ENCODE measurements around the gene PGAP2. TPM values are rescaled to one million over a fixed set of nuclear protein-coding genes. Genes with fewer than 3 reads are reported as not detected.

PGAP2 gene
- total RNA-seq, 2 donors from 2014 or later = 38.5 to 52.2 TPM

DNA sequence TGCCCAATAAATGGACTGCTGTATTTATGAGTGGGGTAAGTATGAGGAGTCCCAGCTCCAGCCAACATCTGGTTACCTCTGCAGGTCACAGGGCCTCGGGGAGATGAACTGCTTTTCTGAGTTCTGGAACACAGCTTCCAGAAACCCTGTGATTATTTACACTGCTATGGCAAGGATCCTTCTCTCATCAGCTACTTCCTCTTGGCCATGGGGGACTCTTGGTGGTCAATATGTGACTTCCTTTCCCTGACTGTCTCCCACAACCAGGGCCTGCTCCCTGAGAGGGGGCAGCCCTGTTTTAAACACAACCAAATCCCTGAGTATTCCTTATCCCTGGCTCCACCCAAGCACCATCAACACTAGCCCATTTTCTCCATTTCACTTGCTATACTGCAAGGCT lies 22.4 kb downstream of the PGAP2 start:
- Mint-ChIP-seq H3K4me1 (peaks cover 20% of the 10 kb centered on the region), H3K27me3 (ENCODE audit: insufficient read depth) (no peaks in the 10 kb centered on the region), H3K27ac (no peak overlapping the region), H3K9me3 (no peaks in the 10 kb centered on the region), H3K36me3 (ENCODE audit: low read depth) (peaks cover 50% of the 10 kb centered on the region), H3K4me3 (no peak overlapping the region)
- H3K9ac ChIP-seq (ENCODE audit: extremely low read depth, low read length, poor library complexity, severe bottlenecking) = no peak overlapping the region
- H3K27me3 ChIP-seq (ENCODE audit: control insufficient read depth, insufficient read depth, low read length, poor library complexity, severe bottlenecking) = no peaks in the 10 kb centered on the region
- TF ChIP-seq, protein P1, sequence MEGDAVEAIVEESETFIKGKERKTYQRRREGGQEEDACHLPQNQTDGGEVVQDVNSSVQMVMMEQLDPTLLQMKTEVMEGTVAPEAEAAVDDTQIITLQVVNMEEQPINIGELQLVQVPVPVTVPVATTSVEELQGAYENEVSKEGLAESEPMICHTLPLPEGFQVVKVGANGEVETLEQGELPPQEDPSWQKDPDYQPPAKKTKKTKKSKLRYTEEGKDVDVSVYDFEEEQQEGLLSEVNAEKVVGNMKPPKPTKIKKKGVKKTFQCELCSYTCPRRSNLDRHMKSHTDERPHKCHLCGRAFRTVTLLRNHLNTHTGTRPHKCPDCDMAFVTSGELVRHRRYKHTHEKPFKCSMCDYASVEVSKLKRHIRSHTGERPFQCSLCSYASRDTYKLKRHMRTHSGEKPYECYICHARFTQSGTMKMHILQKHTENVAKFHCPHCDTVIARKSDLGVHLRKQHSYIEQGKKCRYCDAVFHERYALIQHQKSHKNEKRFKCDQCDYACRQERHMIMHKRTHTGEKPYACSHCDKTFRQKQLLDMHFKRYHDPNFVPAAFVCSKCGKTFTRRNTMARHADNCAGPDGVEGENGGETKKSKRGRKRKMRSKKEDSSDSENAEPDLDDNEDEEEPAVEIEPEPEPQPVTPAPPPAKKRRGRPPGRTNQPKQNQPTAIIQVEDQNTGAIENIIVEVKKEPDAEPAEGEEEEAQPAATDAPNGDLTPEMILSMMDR (conservative IDR thresholded peaks at IDR 0.05) = no peak
- H3K36me3 ChIP-seq (ENCODE audit: control insufficient read depth, insufficient read depth, low read length) = peaks cover 62% of the 10 kb centered on the region
- no peaks in the 10 kb centered on the region for H3K9me3 ChIP-seq (ENCODE audit: control insufficient read depth, low read length)
- no peak overlapping the region for H3K4me3 ChIP-seq (ENCODE audit: low read length)
- no peak for DNase-seq
- H3K4me1 ChIP-seq (ENCODE audit: control insufficient read depth, insufficient read depth, low read length) = peaks cover 6% of the 10 kb centered on the region
- no peak overlapping the region for H3K27ac ChIP-seq (ENCODE audit: low read depth, low read length)
- WGBS, 2 experiments (ENCODE audit: insufficient coverage in 1 of 2, insufficient read length in 1 of 2) = 88 to 96% methylated on average over 1 of the region's 1 CpG

DNA sequence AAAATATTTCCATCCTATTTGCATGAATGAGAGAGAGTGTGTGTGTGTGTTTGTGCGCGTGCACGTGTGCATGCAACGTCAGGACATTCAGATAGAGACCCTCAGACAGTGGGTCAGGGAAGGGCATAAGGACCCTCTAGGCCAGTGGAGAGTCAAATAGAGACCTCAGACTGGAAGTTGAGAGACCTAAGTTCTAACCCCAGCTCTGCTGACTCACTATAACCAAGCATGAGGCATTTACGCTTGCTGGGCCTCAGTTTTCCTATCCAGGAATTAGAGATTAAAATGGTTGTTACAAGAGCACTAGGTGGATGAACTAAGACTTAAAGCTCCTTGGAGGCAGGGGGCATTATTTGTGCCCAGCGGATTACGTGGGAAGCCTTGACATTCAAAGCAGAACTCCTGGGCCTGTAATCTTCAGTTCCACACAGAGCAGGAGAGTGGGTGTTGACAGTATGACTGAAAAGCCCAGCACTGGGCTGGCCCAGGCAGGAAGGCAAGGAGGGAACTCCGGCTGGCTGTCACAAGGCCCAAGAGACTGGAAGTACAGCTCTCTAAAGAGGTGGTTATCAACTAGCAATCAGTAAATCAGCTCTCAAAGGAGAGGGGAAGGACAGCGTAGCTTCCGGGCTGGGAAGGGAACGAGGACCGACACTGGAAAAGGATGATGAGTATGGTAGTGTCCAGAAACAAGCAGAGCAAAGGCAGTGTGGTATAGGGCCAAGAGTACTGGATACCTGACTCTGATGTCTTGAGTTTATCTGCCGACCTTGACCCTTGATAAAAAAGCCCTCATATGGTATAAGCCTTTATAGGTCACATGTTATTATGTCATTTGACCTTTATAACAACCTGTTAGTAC lies 23.2 kb downstream of the PGAP2 start:
- no peak overlapping the region for H3K4me3 Mint-ChIP-seq
- 88 to 98% methylated on average over 6 to 12 of the region's 13 CpGs for WGBS, 2 experiments (ENCODE audit: insufficient coverage in 1 of 2, insufficient read length in 1 of 2)
- DNase-seq = no peak

DNA sequence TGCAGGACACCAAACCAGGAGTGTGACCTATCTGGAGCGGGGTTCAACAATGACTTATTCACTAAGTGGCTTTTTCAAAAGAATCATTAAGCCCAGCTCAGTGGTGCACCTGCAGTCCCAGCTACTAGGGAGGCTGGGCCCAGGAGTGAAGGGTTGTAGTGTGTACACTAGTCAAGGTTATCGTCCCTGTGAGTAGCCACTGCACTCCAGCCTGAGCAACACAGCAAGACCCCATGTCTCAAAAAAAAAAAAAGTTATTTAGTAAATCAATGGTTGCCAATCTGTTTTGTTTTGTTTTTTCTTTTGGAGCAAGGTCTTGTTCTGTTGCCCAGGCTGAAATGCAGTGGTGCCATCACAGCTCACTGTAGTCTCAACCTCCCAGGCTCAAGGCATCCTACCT lies 24.5 kb downstream of the PGAP2 start:
- Histone ChIP-seq H3K4me3 (ENCODE audit: low read length) (no peak overlapping the region), H3K4me1 (ENCODE audit: control insufficient read depth, insufficient read depth, low read length) (peaks cover 15% of the 10 kb centered on the region), H3K9ac (ENCODE audit: extremely low read depth, low read length, poor library complexity, severe bottlenecking) (no peak overlapping the region), H3K36me3 (ENCODE audit: control insufficient read depth, insufficient read depth, low read length) (peaks cover 51% of the 10 kb centered on the region), H3K27me3 (ENCODE audit: control insufficient read depth, insufficient read depth, low read length, poor library complexity, severe bottlenecking) (no peaks in the 10 kb centered on the region), H3K9me3 (ENCODE audit: control insufficient read depth, low read length) (no peaks in the 10 kb centered on the region), H3K27ac (ENCODE audit: low read depth, low read length) (no peak overlapping the region)
- no peak for DNase-seq
- no peaks in the 10 kb centered on the region for H3K27me3 Mint-ChIP-seq (ENCODE audit: insufficient read depth)
- peaks cover 40% of the 10 kb centered on the region for H3K36me3 Mint-ChIP-seq (ENCODE audit: low read depth)
- whole genome bisulfite sequencing, 2 experiments (ENCODE audit: insufficient coverage in 1 of 2, insufficient read length in 1 of 2) = 98 to 100% methylated on average over 2 of the region's 2 CpGs
- no peaks in the 10 kb centered on the region for H3K9me3 Mint-ChIP-seq
- no peak overlapping the region for H3K4me3 Mint-ChIP-seq
- H3K27ac Mint-ChIP-seq = no peak overlapping the region
- TF ChIP-seq, protein P1 (conservative IDR thresholded peaks at IDR 0.05) = no peak
- peaks cover 23% of the 10 kb centered on the region for H3K4me1 Mint-ChIP-seq

More for the DNA sequence above, 23.2 kb downstream of the PGAP2 start:
- Mint-ChIP-seq H3K27me3 (ENCODE audit: insufficient read depth) (no peaks in the 10 kb centered on the region), H3K36me3 (ENCODE audit: low read depth) (peaks cover 48% of the 10 kb centered on the region), H3K4me1 (peaks cover 21% of the 10 kb centered on the region), H3K9me3 (no peaks in the 10 kb centered on the region), H3K27ac (no peak overlapping the region)
- TF ChIP-seq, protein P1 (conservative IDR thresholded peaks at IDR 0.05) = no peak
- H3K27me3 ChIP-seq (ENCODE audit: control insufficient read depth, insufficient read depth, low read length, poor library complexity, severe bottlenecking) = no peaks in the 10 kb centered on the region
- peaks cover 6% of the 10 kb centered on the region for H3K4me1 ChIP-seq (ENCODE audit: control insufficient read depth, insufficient read depth, low read length)
- H3K36me3 ChIP-seq (ENCODE audit: control insufficient read depth, insufficient read depth, low read length) = peaks cover 60% of the 10 kb centered on the region
- H3K4me3 ChIP-seq (ENCODE audit: low read length) = no peak overlapping the region
- H3K27ac ChIP-seq (ENCODE audit: low read depth, low read length) = no peak overlapping the region
- no peak overlapping the region for H3K9ac ChIP-seq (ENCODE audit: extremely low read depth, low read length, poor library complexity, severe bottlenecking)
- no peaks in the 10 kb centered on the region for H3K9me3 ChIP-seq (ENCODE audit: control insufficient read depth, low read length)

Data from endodermal cell (in vitro differentiated cells).